HEK293 (cell line): ENCODE measurements around the gene CYS1.

Source experiments
- ZNF132 ChIP-seq: fragments of 450-650 bp; formaldehyde crosslinking; IDR thresholded peaks from 2 replicates; pipeline ENCODE4 v1.5.1; 2017; ENCODE audit warnings: missing biosample characterization, missing genetic modification characterization, borderline replicate concordance
- ZNF830 ChIP-seq: fragments of 450-650 bp; IDR thresholded peaks from 2 replicates; pipeline ENCODE4 v1.5.0; 2018; ENCODE audit warnings: missing biosample characterization, missing genetic modification characterization, low read depth, mild to moderate bottlenecking, moderate library complexity
- TF ChIP-seq, protein P1 (sequence below): fragments of 450-650 bp; formaldehyde crosslinking; IDR thresholded peaks from 2 replicates; pipeline ENCODE4 v1.5.1; 2016; ENCODE audit warnings: missing biosample characterization, missing genetic modification characterization
- TF ChIP-seq, protein P2 (sequence below): fragments of 450-650 bp; formaldehyde crosslinking; IDR thresholded peaks from 2 replicates; pipeline ENCODE4 v1.5.1; 2016; ENCODE audit warnings: missing biosample characterization, missing genetic modification characterization, low read depth

DNA sequence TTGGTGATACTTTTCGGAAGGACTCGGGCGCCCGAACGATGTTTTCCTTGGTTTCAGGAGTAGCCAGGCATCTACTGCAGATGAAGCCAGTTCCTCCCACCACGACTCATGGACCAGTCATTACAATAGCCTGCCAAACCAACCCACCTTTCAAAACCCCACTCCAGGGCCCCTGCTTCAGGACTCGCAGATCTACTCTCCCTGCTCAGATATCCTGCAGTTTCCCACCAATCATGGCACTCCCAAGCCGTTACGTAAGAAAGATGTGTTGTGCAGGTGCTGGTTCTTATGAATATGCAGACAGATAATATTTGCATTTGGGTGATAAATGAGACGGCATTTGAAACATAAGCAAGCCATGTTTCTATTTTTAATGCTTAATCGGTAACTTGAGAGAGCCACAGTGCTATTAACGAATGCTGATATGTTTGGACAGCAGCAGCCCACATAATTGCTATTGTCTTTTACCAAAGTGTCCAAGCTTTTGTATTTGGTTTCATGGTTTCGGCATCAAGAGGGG is 3.5 kb upstream of the CYS1 start:
- TF ChIP-seq, protein P1, sequence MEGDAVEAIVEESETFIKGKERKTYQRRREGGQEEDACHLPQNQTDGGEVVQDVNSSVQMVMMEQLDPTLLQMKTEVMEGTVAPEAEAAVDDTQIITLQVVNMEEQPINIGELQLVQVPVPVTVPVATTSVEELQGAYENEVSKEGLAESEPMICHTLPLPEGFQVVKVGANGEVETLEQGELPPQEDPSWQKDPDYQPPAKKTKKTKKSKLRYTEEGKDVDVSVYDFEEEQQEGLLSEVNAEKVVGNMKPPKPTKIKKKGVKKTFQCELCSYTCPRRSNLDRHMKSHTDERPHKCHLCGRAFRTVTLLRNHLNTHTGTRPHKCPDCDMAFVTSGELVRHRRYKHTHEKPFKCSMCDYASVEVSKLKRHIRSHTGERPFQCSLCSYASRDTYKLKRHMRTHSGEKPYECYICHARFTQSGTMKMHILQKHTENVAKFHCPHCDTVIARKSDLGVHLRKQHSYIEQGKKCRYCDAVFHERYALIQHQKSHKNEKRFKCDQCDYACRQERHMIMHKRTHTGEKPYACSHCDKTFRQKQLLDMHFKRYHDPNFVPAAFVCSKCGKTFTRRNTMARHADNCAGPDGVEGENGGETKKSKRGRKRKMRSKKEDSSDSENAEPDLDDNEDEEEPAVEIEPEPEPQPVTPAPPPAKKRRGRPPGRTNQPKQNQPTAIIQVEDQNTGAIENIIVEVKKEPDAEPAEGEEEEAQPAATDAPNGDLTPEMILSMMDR (tag by site-specific recombination): no peak
- TF ChIP-seq, protein P2, sequence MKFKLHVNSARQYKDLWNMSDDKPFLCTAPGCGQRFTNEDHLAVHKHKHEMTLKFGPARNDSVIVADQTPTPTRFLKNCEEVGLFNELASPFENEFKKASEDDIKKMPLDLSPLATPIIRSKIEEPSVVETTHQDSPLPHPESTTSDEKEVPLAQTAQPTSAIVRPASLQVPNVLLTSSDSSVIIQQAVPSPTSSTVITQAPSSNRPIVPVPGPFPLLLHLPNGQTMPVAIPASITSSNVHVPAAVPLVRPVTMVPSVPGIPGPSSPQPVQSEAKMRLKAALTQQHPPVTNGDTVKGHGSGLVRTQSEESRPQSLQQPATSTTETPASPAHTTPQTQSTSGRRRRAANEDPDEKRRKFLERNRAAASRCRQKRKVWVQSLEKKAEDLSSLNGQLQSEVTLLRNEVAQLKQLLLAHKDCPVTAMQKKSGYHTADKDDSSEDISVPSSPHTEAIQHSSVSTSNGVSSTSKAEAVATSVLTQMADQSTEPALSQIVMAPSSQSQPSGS (tag by site-specific recombination): no peak
- TF ChIP-seq ZNF132 (tag by site-specific recombination): no peak
- TF ChIP-seq ZNF830 (tag by site-specific recombination): no peak
